ENCODE data around the gene PEPD.

PEPD gene

GRCh38 chr19:33464010-33464732 lies 57.4 kb downstream of the PEPD start:
- H3K27me3 ChIP-seq (ENCODE audit: low read length), result no peaks in the 10 kb centered on the region
- H2AFZ ChIP-seq (ENCODE audit: low read depth, low read length, severe bottlenecking), result no peak overlapping the region
- H3K36me3 ChIP-seq (ENCODE audit: low read length), result no peaks in the 10 kb centered on the region
- no peak overlapping the region for H3K4me2 ChIP-seq (ENCODE audit: low read depth, low read length, poor library complexity, severe bottlenecking)
- no peaks in the 10 kb centered on the region for H3K9me3 ChIP-seq (ENCODE audit: insufficient read depth, low read length)
- H3K79me2 ChIP-seq (ENCODE audit: insufficient read depth, low read length), result no peaks in the 10 kb centered on the region
- H4K20me1 ChIP-seq (ENCODE audit: low read depth, low read length), result no peaks in the 10 kb centered on the region
- TF ChIP-seq CTCF (IDR thresholded peaks at IDR 0.05; ENCODE audit: insufficient read depth, low read length, poor library complexity, severe bottlenecking), result no peak
- no peak for TF ChIP-seq EZH2phosphoT487 (conservative IDR thresholded peaks at IDR 0.05; ENCODE audit: low read length)
- H3K9ac ChIP-seq (ENCODE audit: low read length), result no peak overlapping the region
- H3K4me3 ChIP-seq (ENCODE audit: insufficient read depth, low read length, poor library complexity, severe bottlenecking), result no peak overlapping the region
- H3K27ac ChIP-seq (ENCODE audit: low read depth, low read length), result no peak overlapping the region
- no peaks in the 10 kb centered on the region for H3F3A ChIP-seq (ENCODE audit: insufficient read depth)
- no peaks in the 10 kb centered on the region for H3K9me2 ChIP-seq (replicated peaks; ENCODE audit: insufficient read depth, low read length)

- no peak overlapping the region for H3K9ac ChIP-seq (ENCODE audit: low read length)
- H4K20me1 ChIP-seq (ENCODE audit: low read depth, low read length), result no peaks in the 10 kb centered on the region
- H3K27me3 ChIP-seq (ENCODE audit: low read length), result no peaks in the 10 kb centered on the region
- TF ChIP-seq EZH2phosphoT487 (conservative IDR thresholded peaks at IDR 0.05; ENCODE audit: low read length) (no peak), CTCF (IDR thresholded peaks at IDR 0.05; ENCODE audit: insufficient read depth, low read length, poor library complexity, severe bottlenecking) (no peak)
- H2AFZ ChIP-seq (ENCODE audit: low read depth, low read length, severe bottlenecking), result no peak overlapping the region
- H3K27ac ChIP-seq (ENCODE audit: low read depth, low read length), result no peak overlapping the region
- no peaks in the 10 kb centered on the region for H3K79me2 ChIP-seq (ENCODE audit: insufficient read depth, low read length)
- no peaks in the 10 kb centered on the region for H3K9me2 ChIP-seq (replicated peaks; ENCODE audit: insufficient read depth, low read length)
- no peak overlapping the region for H3K4me2 ChIP-seq (ENCODE audit: low read depth, low read length, poor library complexity, severe bottlenecking)
- no peaks in the 10 kb centered on the region for H3K36me3 ChIP-seq (ENCODE audit: low read length)
- no peak overlapping the region for H3K4me3 ChIP-seq (ENCODE audit: insufficient read depth, low read length, poor library complexity, severe bottlenecking)
- H3K9me3 ChIP-seq (ENCODE audit: insufficient read depth, low read length), result no peaks in the 10 kb centered on the region
- no peaks in the 10 kb centered on the region for H3F3A ChIP-seq (ENCODE audit: insufficient read depth)
Observed at GRCh38 chr19:33463199-33463598, 58.4 kb downstream of the PEPD start.

GRCh38 chr19:33462112-33462791 lies 59.3 kb downstream of the PEPD start:
- Histone ChIP-seq H3K9me3 (ENCODE audit: insufficient read depth, low read length) (no peaks in the 10 kb centered on the region), H3K4me3 (ENCODE audit: insufficient read depth, low read length, poor library complexity, severe bottlenecking) (no peak overlapping the region), H3K36me3 (ENCODE audit: low read length) (no peaks in the 10 kb centered on the region), H3K4me2 (ENCODE audit: low read depth, low read length, poor library complexity, severe bottlenecking) (no peak overlapping the region), H3K27me3 (ENCODE audit: low read length) (no peaks in the 10 kb centered on the region), H2AFZ (ENCODE audit: low read depth, low read length, severe bottlenecking) (no peak overlapping the region), H3K27ac (ENCODE audit: low read depth, low read length) (no peak overlapping the region), H3K79me2 (ENCODE audit: insufficient read depth, low read length) (no peaks in the 10 kb centered on the region), H3K9ac (ENCODE audit: low read length) (no peak overlapping the region), H3F3A (ENCODE audit: insufficient read depth) (no peaks in the 10 kb centered on the region), H3K9me2 (replicated peaks; ENCODE audit: insufficient read depth, low read length) (no peaks in the 10 kb centered on the region), H4K20me1 (ENCODE audit: low read depth, low read length) (no peaks in the 10 kb centered on the region)
- TF ChIP-seq EZH2phosphoT487 (conservative IDR thresholded peaks at IDR 0.05; ENCODE audit: low read length), result no peak
- TF ChIP-seq CTCF (IDR thresholded peaks at IDR 0.05; ENCODE audit: insufficient read depth, low read length, poor library complexity, severe bottlenecking), result no peak
